GM21447 (cell line): Measurements from ENCODE around the gene LOXHD1.

Experiments
- ATAC-seq: cut with Tn5 transposase; IDR thresholded peaks from one replicate; pipeline ENCODE4 v1.9.1; 2021; ENCODE audit not compliant: unreplicated experiment

The LOXHD1 gene

GRCh38 chr18:46482831-46483230 lies 174.2 kb downstream of the LOXHD1 start:
- no peak for ATAC-seq

DNA sequence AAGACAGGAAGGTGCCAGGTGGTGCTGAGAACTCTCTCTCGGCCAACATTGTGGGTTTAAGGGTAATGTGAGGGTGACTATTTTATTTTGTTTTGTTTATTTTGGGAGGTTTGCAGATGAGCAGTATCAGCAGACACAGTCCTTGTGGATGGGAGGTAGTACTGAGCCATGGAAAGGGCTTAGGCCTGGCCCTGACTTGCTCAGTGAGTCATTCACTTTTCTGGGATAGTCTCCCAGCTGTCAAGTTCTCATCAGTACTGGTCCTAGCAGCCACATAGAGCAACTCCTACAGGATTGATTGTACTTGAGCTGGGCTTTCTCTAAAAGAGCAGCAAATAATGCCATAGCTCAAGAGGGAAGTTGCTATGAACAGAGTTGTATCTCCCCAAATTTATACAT lies 175.2 kb downstream of the LOXHD1 start:
- ATAC-seq: no peak

DNA sequence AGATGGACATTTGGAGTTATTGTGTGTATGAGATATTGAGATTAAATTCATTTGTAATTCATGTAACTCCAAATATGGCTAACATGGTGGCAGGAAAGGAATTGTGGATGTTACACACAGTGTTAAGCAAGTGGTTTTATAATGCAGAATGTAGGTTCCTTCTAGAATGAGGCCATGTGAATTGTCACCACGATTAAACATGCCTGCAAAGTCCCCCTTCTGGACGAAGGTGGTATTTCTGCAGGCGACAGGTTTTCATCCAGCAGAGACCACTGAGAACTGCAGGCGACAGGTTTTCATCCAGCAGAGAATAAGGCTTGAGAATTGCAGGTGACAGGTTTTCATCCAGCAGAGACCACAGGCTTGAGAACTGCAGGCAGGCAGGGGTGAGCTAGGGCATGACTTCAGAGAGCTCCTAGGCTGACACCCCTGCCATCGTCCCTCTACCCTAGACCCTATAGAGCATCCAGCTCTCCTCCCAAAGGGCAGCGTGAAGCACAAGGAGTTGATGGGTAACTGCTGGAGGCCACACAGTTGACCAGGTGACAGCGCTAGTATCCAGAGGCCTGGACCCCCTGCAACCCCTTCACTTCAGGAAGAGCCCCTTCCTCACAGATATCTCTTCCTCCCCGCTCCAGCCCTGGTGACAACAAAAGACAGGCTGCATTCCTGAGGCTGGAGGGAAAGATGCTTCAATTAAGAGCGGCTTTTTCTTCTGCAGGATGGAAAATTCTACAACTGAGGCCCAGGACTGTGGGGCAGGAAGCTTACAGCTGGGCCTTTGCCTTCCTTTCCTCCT lies 175.8 kb downstream of the LOXHD1 start:
- no peak for ATAC-seq

DNA sequence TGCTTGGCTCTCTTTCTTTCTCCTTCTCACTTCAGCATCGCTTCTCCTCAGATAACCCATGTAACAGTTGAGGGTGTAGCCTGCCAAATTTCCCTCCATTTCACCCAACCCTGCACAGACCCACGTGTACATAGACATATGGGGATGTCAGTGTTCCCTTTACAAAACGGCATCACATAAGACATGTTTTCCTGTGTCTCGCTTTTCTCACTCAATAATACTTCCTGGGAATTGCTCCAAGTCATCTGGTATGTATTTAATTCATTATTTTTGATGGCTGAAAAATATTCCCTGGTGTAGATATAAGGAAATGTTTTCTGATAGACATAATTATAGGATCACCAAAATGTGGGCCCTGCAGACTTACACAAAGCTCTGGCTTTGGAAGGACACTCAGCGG lies 176.8 kb downstream of the LOXHD1 start:
- no peak for ATAC-seq

DNA sequence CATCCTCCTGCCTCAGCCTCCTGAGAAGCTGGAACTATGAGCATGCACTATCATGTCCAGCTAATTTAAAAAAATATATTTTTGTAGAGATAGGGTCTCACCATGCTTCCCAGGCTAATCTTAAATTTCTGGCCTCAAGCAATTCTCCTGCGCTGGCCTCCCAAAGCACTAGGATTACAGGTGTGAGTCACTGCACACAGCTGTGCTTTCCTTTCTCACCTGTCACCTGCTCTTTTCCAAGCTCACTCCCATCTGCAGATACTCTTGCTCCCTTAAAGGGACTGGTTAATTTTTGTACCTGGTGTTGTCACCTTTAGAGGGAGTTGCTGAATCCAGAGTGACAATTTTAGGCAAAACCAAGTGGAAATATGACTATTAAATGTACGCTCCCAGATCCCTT lies 178.2 kb downstream of the LOXHD1 start:
- no peak for ATAC-seq

GRCh38 chr18:46477425-46478011 lies 179.5 kb downstream of the LOXHD1 start:
- ATAC-seq: no peak

- ATAC-seq: no peak
These were observed 181.6 kb downstream of the LOXHD1 start for GRCh38 chr18:46475390-46475752.

- ATAC-seq: no peak
These were observed 182.3 kb downstream of the LOXHD1 start for GRCh38 chr18:46474487-46475389.

- no peak for ATAC-seq
These were observed 185.1 kb downstream of the LOXHD1 start for GRCh38 chr18:46471809-46472498.

- no peak for ATAC-seq
These were observed 186.3 kb downstream of the LOXHD1 start for GRCh38 chr18:46470714-46471113.

- no peak for ATAC-seq
These were observed 187.7 kb downstream of the LOXHD1 start for GRCh38 chr18:46469186-46469915.

- no peak for ATAC-seq
These were observed 188.4 kb downstream of the LOXHD1 start for GRCh38 chr18:46468426-46469180.

GRCh38 chr18:46466234-46467160 lies 190.5 kb downstream of the LOXHD1 start:
- ATAC-seq: no peak

DNA sequence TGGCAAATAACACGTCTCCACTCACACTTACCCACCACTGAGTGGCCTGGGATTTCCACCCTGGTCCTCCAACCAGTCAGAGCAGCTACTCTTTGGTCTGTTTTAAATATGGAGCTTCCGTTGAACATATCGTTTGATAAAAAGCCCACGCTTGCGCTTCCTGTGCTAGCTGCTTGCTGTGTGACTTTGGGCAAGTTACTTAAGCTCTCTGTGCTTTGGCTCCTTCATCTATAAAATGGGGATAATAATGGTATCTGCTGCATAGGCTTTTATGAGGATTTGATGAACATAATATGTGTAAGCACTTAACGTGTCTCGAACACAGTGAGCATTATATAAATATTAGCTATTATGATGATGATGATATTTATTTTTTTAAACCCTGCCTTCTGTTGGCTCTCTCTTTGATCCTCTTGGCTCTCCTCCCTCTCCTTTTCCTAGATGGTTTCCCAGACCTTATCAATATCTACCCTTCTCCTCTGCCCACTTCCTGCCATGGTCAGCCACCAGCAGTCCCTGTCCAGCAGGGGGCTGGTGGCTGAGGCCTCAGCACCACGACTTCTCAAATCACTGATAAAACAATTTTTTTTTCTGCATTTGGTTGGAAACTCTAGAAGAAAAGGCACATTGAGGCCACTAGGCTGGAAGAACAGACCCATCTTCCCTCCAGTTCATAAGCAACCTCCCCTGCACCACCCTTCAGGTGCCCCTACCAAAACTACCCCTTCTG lies 191.9 kb downstream of the LOXHD1 start:
- ATAC-seq: no peak

- no peak for ATAC-seq
These were observed 194.5 kb downstream of the LOXHD1 start for GRCh38 chr18:46462523-46462922.

GRCh38 chr18:46461993-46462392 lies 195.0 kb downstream of the LOXHD1 start:
- ATAC-seq: no peak

- no peak for ATAC-seq
These were observed 196.3 kb downstream of the LOXHD1 start for GRCh38 chr18:46460754-46461153.
